GM13977 (cell line): Measurements from ENCODE around the gene DTNB.
"Not testable (repeated sequence)": the region's sequence is repeated elsewhere in the genome, so short reads cannot be mapped to it uniquely, and the experiment has no call there.

Experiments used
- DNase-seq: peaks from one replicate; pipeline ENCODE4 v3.0.0; 2012; ENCODE audit warnings: low spot score
- in situ Hi-C: fragments of 300-500 bp; cut with MboI; formaldehyde crosslinking; loops from one replicate; pipeline ENCODE4 v1.12.0; 2022; ENCODE audit warnings: low sequenced_read_pairs, low pct_unique_long_range_greater_than_20kb, mixed read lengths, inconsistent platforms; ENCODE audit not compliant: unreplicated experiment
- TF ChIP-seq, protein P1 (sequence below): IDR thresholded peaks from 2 replicates; pipeline ENCODE4 v1.5.1; 2012; ENCODE audit warnings: mild to moderate bottlenecking, control low read depth; ENCODE audit not compliant: insufficient read depth; ENCODE audit errors: extremely low read depth, missing control alignments

The DTNB gene

DNA sequence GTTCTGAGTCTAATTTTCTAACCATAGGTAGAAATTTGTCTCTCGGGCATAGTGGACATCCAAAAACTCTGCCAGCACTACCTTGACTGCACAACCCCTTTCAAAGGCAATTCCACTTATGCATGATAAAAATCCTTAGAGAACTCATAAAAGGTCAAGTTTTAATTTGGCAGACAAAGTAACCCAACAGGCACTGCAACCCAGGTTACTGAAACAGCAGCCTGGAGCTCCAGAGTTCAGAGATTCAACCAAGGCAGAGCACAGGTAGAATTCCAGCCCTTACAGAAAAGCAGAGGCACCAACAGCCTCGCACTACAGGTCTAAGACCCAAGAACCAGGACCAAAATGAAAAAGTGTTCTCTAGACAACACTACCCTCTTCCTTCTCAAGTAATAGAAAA is 1.8 kb downstream of the DTNB start:
- TF ChIP-seq, protein P1, sequence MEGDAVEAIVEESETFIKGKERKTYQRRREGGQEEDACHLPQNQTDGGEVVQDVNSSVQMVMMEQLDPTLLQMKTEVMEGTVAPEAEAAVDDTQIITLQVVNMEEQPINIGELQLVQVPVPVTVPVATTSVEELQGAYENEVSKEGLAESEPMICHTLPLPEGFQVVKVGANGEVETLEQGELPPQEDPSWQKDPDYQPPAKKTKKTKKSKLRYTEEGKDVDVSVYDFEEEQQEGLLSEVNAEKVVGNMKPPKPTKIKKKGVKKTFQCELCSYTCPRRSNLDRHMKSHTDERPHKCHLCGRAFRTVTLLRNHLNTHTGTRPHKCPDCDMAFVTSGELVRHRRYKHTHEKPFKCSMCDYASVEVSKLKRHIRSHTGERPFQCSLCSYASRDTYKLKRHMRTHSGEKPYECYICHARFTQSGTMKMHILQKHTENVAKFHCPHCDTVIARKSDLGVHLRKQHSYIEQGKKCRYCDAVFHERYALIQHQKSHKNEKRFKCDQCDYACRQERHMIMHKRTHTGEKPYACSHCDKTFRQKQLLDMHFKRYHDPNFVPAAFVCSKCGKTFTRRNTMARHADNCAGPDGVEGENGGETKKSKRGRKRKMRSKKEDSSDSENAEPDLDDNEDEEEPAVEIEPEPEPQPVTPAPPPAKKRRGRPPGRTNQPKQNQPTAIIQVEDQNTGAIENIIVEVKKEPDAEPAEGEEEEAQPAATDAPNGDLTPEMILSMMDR = no peak
- DNase-seq = no peak
- in situ Hi-C loops = no loop called here

DNA sequence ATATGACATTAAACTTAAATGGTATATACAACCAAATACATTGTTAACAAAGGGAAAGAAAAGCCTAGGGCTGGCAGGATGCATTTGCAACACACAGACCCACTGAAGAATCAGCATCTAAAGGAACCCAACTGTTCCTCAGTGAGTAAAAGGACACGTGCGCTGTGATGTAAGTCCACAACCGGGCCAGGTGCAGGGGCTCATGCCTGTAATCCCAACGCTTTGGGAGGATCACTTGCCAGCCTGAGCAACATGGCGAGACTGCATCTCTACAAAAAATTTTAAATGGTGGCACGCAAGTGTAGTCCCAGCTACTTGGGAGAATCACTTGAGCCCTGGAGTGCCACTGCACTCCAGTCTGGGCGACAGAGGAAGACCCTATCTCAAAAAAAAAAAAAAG is 3.9 kb downstream of the DTNB start:
- in situ Hi-C loops = no loop called here

DNA sequence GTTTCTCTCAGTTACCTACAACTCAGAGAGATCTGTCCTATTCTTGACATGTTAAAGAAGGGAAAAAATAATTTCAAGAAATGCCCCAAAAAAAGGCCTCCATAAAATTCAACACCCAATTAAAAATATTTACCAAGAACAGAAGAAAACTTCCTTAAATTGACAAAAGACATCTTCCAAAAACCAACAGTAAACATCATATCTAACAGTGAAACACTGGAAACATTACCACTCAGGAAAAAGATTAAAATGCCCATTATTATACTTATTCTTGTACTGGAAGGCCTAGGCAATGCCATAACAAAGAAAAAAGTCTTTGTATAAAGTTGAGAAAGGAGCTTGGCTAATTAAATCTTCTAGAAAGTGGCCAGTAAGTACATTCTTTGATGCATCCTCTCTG is 7.2 kb downstream of the DTNB start:
- TF ChIP-seq, protein P1 = no peak
- in situ Hi-C loops = no loop called here
- DNase-seq = no peak

More for the DNA sequence above, 3.9 kb downstream of the DTNB start:
- no peak for DNase-seq
- TF ChIP-seq, protein P1 = no peak

DNA sequence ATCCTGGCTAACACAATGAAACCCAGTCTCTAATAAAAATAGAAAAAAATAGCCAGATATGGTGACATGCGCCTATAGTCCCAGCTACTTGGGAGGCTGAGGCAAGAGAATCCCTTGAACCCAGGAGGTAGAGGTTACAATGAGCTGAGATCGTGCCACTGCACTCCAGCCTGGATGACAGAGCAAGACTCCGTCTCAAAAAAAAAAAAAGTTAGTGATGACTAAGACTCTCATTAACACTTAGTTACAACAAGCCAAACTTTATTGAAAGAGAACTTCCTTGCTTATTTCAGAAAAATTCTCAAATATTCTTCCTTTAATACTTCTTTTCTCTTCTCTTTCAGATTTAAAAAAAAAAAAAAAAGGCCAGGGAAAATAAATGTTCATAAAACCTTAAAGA is 7.9 kb downstream of the DTNB start:
- DNase-seq = not testable (repeated sequence)

DNA sequence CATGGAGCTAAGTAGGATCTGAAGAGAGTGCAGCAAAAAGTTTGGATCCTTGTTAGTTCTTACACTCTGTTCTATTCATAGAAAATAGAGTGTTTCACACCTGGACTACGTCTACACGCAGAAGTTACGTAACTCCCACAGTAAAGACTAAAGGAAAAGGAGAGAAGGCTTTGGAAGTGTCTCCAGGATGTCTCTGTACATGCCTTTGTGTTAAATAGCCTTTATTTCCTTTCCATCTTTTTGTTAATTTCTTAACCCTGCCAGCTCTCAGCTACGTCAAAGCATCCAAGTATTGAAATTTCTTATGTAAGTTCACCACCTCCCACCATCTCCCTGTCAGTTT is 8.4 kb downstream of the DTNB start:
- TF ChIP-seq, protein P1 = no peak
- in situ Hi-C loops = no loop called here
- DNase-seq = no peak

More for the DNA sequence above, 7.9 kb downstream of the DTNB start:
- in situ Hi-C loops = not testable (repeated sequence)

DNA sequence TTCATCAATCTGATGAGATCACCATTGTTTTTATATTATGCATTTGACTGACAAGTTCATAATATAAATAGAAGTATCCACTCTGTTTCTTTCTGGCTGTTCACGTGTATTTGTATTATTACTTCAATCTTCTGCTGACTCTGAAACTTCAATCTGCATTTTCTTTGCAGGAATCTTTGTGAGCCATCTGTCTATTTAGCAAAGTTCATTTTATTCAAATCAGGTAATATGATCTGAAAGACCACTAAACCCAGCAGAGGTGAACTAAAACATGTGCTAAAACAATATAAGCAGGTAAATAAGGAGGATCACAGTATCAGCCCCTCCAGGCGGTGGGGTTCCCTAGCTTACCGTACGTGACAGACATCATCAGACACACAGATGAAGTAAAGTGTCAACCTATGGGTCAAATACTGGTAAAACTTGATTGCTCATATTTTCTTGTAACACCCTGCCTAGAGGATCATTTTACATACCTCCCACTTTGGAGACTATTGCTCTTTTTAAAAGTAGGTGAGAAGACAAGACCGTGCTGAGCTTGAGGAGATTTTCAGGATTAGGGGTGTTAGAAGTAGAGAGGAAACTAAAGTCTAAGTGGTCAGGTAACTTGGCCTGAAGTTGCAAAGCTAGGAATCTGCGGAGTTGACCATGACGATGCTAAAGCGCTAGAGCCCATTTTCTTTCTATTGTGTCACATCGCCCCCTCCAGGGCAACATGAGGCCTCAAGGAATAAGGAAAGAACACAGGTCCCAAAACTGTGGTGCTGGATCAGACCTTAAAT is 9.0 kb downstream of the DTNB start:
- DNase-seq = peak; percentile 41
- in situ Hi-C loops = no loop called here
- TF ChIP-seq, protein P1 = peak; percentile 78

DNA sequence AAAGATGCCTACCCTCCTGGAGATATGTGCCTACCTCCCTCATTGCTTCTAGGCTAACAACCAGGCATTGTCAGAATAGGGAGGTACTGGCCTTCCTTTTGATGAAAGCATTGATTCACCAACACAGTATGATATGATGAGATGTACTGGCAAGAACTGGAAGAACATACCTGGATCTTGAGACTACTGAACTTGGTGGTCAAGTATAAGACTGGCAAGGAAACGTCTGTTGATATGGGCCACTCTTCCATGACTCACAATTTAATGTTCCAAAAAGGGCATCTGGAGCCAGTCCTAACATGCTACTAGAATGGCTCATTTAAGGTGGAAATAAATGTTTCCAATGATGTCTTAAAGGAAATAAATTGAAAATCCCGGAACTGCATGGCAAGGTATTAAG is 18.1 kb downstream of the DTNB start:
- in situ Hi-C loops = no loop called here
- TF ChIP-seq, protein P1 = no peak

More for the DNA sequence above, 18.1 kb downstream of the DTNB start:
- no peak for DNase-seq
